GM12873 (cell line): ENCODE measurements around the gene DYRK1A.

Source experiments
- CTCF ChIP-seq: IDR thresholded peaks from 2 replicates; pipeline ENCODE4 v1.5.1; 2012; ENCODE audit warnings: low read depth, mild to moderate bottlenecking, moderate library complexity, low read length, control low read depth; ENCODE audit not compliant: insufficient read depth; ENCODE audit errors: missing control alignments

Gene DYRK1A

GRCh38 chr21:37461479-37461878 lies 94.9 kb downstream of the DYRK1A start:
- no peak for TF ChIP-seq CTCF

- peak; percentile 7 for TF ChIP-seq CTCF
These were observed 95.7 kb downstream of the DYRK1A start for GRCh38 chr21:37462087-37462861.

GRCh38 chr21:37463083-37463801 lies 96.7 kb downstream of the DYRK1A start:
- TF ChIP-seq CTCF: peak; percentile 74

- TF ChIP-seq CTCF: no peak
These were observed 100.5 kb downstream of the DYRK1A start for GRCh38 chr21:37467082-37467481.

- TF ChIP-seq CTCF: no peak
These were observed 102.3 kb downstream of the DYRK1A start for GRCh38 chr21:37468909-37469308.

- no peak for TF ChIP-seq CTCF
These were observed 102.9 kb downstream of the DYRK1A start for GRCh38 chr21:37469441-37469840.

- TF ChIP-seq CTCF: no peak
These were observed 106.0 kb downstream of the DYRK1A start for GRCh38 chr21:37472581-37472980.
